Thyroid gland (tissue), 4 donors: ENCODE results near the gene MYPN.

ENCODE experiments used
- CTCF ChIP-seq, 6 experiments: fragments of 200-600 bp in 3 of 6; fragments of 450-650 bp in 3 of 6; sonication (generic) in 3 of 6; IDR thresholded peaks; one replicate each; pipeline ENCODE4 v1.5.1; 2016 to 2019; ENCODE audit warnings: antibody characterized with exemption in 6 of 6, mild to moderate bottlenecking in 2 of 6, inconsistent platforms in 1 of 6, moderate library complexity in 1 of 6
- POLR2A ChIP-seq, 2 donors: fragments of 450-650 bp; IDR thresholded peaks; one replicate each; pipeline ENCODE4 v1.6.1; 2017; ENCODE audit warnings: antibody characterized with exemption in 2 of 2, mild to moderate bottlenecking in 2 of 2, moderate library complexity in 1 of 2

GRCh38 chr10:68086011-68086410 is 23.3 kb upstream of the MYPN start:
- no peak for TF ChIP-seq CTCF (IDR thresholded peaks at IDR 0.05)
- TF ChIP-seq POLR2A (IDR thresholded peaks at IDR 0.05): no peak
